Testis (tissue), 2 donors: ENCODE measurements around the gene CPXM1.

Experiments
- POLR2A ChIP-seq: fragments of 450-650 bp; IDR thresholded peaks from one replicate; pipeline ENCODE4 v1.6.1; 2017; ENCODE audit warnings: antibody characterized with exemption, mild to moderate bottlenecking, moderate library complexity
- TF ChIP-seq, protein P1 (sequence below), 3 experiments: fragments of 450-650 bp in 2 of 3; fragments of 200-600 bp in 1 of 3; sonication (generic) in 1 of 3; IDR thresholded peaks; one replicate each; pipeline ENCODE4 v1.5.1; 2016 to 2019; ENCODE audit warnings: antibody characterized with exemption in 3 of 3, mild to moderate bottlenecking in 2 of 3, moderate library complexity in 1 of 3

DNA sequence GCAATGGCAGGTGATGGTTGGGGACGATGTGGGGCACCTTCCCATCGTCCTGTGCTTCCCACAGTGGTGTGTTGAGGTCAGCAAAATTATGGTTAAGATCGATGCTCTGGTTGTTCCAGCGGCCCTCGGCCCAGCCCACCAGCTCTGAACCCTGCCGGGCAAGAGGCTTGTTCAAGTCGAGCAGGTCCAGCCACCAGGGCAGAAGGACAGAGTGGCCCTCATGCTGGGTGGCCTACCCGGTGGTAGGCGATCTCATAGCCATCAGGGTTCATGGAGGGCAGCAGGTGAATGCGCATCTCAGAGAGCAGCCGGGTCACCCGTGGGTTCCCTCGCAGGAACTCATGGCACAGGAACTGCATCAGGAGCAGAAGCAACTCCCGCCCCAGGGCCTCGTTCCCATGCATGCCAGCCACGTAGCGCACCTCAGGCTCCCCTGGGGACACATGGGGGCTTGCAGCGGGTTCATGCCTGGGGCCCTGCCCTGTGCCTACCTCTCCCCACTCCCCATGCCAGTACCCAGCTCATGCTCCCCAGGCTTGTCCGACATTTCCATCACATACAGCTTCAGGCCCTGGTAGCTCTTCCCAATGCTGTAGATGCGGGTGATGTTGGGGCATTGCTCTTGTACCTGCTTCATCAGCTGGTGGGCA lies 4.3 kb downstream of the CPXM1 start:
- TF ChIP-seq, protein P1, sequence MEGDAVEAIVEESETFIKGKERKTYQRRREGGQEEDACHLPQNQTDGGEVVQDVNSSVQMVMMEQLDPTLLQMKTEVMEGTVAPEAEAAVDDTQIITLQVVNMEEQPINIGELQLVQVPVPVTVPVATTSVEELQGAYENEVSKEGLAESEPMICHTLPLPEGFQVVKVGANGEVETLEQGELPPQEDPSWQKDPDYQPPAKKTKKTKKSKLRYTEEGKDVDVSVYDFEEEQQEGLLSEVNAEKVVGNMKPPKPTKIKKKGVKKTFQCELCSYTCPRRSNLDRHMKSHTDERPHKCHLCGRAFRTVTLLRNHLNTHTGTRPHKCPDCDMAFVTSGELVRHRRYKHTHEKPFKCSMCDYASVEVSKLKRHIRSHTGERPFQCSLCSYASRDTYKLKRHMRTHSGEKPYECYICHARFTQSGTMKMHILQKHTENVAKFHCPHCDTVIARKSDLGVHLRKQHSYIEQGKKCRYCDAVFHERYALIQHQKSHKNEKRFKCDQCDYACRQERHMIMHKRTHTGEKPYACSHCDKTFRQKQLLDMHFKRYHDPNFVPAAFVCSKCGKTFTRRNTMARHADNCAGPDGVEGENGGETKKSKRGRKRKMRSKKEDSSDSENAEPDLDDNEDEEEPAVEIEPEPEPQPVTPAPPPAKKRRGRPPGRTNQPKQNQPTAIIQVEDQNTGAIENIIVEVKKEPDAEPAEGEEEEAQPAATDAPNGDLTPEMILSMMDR (IDR thresholded peaks at IDR 0.05) = no peak
- TF ChIP-seq POLR2A = no peak
